CD14-positive monocyte (primary cell): ENCODE measurements around the gene LACTBL1. TPM values are rescaled to one million over a fixed set of nuclear protein-coding genes. Genes with fewer than 3 reads are reported as not detected.
"Not testable (repeated sequence)": the region's sequence is repeated elsewhere in the genome, so short reads cannot be mapped to it uniquely, and the experiment has no call there.

Experiments used
- DNase-seq, 3 donors: peaks; one replicate each; pipeline ENCODE4 v3.0.0-alpha.2; 2011 to 2022
- H2AFZ ChIP-seq: 2 replicates; pipeline ENCODE4 v1.6.0; 2012; ENCODE audit warnings: mild to moderate bottlenecking, low read depth, low read length, inconsistent platforms; ENCODE audit not compliant: insufficient read depth, poor library complexity, severe bottlenecking
- H3K27ac ChIP-seq, 2 donors: 1 replicate in 1 of 2; 2 replicates in 1 of 2; pipeline ENCODE4 v1.5.1; 2012 to 2013; ENCODE audit warnings: low read length in 2 of 2, control low read depth in 1 of 2, inconsistent platforms in 1 of 2, low read depth in 1 of 2, mild to moderate bottlenecking in 1 of 2
- H3K27me3 ChIP-seq, 2 donors: one replicate each; pipeline versions ENCODE4 v1.6.0 to v1.6.1; 2011 to 2013; ENCODE audit warnings: low read length in 2 of 2; ENCODE audit not compliant: control insufficient read depth in 2 of 2, insufficient read depth in 2 of 2
- H3K36me3 ChIP-seq, 2 donors: replicated peaks in 1 of 2; 1 replicate in 1 of 2; 2 replicates in 1 of 2; pipeline versions ENCODE4 v1.5.1 to v1.6.1; 2012 to 2013; ENCODE audit warnings: low read length in 2 of 2, control low read depth in 1 of 2, inconsistent platforms in 1 of 2, mild to moderate bottlenecking in 1 of 2; ENCODE audit not compliant: insufficient read depth in 2 of 2, control insufficient read depth in 1 of 2
- H3K4me1 ChIP-seq, 2 donors: 1 replicate in 1 of 2; 2 replicates in 1 of 2; pipeline versions ENCODE4 v1.5.1 to v1.6.1; 2012 to 2013; ENCODE audit warnings: low read length in 2 of 2, control low read depth in 1 of 2, inconsistent platforms in 1 of 2, mild to moderate bottlenecking in 1 of 2, moderate library complexity in 1 of 2; ENCODE audit not compliant: insufficient read depth in 2 of 2, control insufficient read depth in 1 of 2
- H3K4me2 ChIP-seq: replicated peaks from 2 replicates; pipeline ENCODE3; 2012; ENCODE audit warnings: low read length, moderate library complexity, mild to moderate bottlenecking; ENCODE audit not compliant: poor library complexity, severe bottlenecking; ENCODE audit errors: extremely low read depth
- H3K4me3 ChIP-seq, 3 experiments: fragments of 200-600 bp in 1 of 3; sonication (generic) in 1 of 3; replicated peaks in 1 of 3; 1 replicate in 2 of 3; 2 replicates in 1 of 3; pipeline ENCODE4 v1.5.1; 2011 to 2013; ENCODE audit warnings: low read length in 3 of 3, mild to moderate bottlenecking in 3 of 3, control low read depth in 2 of 3, low read depth in 2 of 3, inconsistent platforms in 1 of 3, moderate library complexity in 1 of 3
- H3K79me2 ChIP-seq: 2 replicates; pipeline ENCODE4 v1.6.0; 2012; ENCODE audit warnings: mild to moderate bottlenecking, control low read depth, inconsistent platforms, low read length, moderate library complexity; ENCODE audit not compliant: insufficient read depth
- H3K9ac ChIP-seq: 2 replicates; pipeline ENCODE4 v1.6.0; 2017; ENCODE audit warnings: low read length, mild to moderate bottlenecking; ENCODE audit not compliant: insufficient read depth, poor library complexity, severe bottlenecking
- H3K9me3 ChIP-seq, 2 donors: replicated peaks in 1 of 2; 1 replicate in 1 of 2; 2 replicates in 1 of 2; pipeline versions ENCODE4 v1.5.1 to v1.6.1; 2012 to 2013; ENCODE audit warnings: low read length in 2 of 2, control low read depth in 1 of 2; ENCODE audit not compliant: control insufficient read depth in 1 of 2, insufficient read depth in 1 of 2
- H4K20me1 ChIP-seq: 2 replicates; pipeline ENCODE4 v1.6.0; 2012; ENCODE audit warnings: mild to moderate bottlenecking, low read length, control low read depth, moderate library complexity; ENCODE audit not compliant: insufficient read depth
- H3K27ac Mint-ChIP-seq, 7 donors: one replicate each; pipeline ENCODE4 v1.8.0; 2020; ENCODE audit warnings: mild to moderate bottlenecking in 7 of 7, mixed read lengths in 7 of 7, moderate library complexity in 6 of 7, inconsistent platforms in 2 of 7
- H3K27me3 Mint-ChIP-seq, 3 donors: one replicate each; pipeline ENCODE4 v1.8.0; 2021 to 2022; ENCODE audit warnings: low read depth in 3 of 3, mild to moderate bottlenecking in 3 of 3, mixed read lengths in 3 of 3, moderate library complexity in 3 of 3, inconsistent platforms in 1 of 3
- H3K36me3 Mint-ChIP-seq, 2 donors: one replicate each; pipeline ENCODE4 v1.8.0; 2020; ENCODE audit warnings: mixed read lengths in 2 of 2, inconsistent platforms in 1 of 2, mild to moderate bottlenecking in 1 of 2
- H3K4me1 Mint-ChIP-seq: one replicate; pipeline ENCODE4 v1.8.0; 2020; ENCODE audit warnings: mild to moderate bottlenecking, mixed read lengths
- H3K4me3 Mint-ChIP-seq, 2 donors: one replicate each; pipeline ENCODE4 v1.8.0; 2020; ENCODE audit warnings: mild to moderate bottlenecking in 2 of 2, mixed read lengths in 2 of 2, moderate library complexity in 1 of 2
- H3K9me3 Mint-ChIP-seq, 7 donors: one replicate each; pipeline ENCODE4 v1.8.0; 2020 to 2022; ENCODE audit warnings: mixed read lengths in 7 of 7, mild to moderate bottlenecking in 6 of 7, moderate library complexity in 6 of 7, inconsistent platforms in 2 of 7
- WGBS: methylation state at CpG from one replicate; pipeline ENCODE4 v1.1.5; 2013; ENCODE audit warnings: missing lambda C conversion rate; ENCODE audit not compliant: insufficient coverage; 5-methylcytosine and 5-hydroxymethylcytosine counted together
- intact Hi-C, 2 donors: fragments of 100-400 bp; cut with micrococcal nuclease; formaldehyde crosslinking; loops; one replicate each; pipeline versions ENCODE4 v1.15.0 to v1.15.1; 2023
- polyA plus RNA-seq, 3 donors: library from polyadenylated mRNA; depleted of rRNA in 1 of 3; unstranded in 2 of 3; stranded (reverse) in 1 of 3; fragments of 300-500 nt in 2 of 3; fragments of >200 nt in 1 of 3; fragmentation: Illumina TruSeq in 2 of 3; gene quantifications; 1 replicate in 2 of 3; 2 replicates in 1 of 3; pipeline ENCODE4 v1.2.3, GENCODE V29; 2012 to 2021
- TF ChIP-seq, protein P1 (sequence below): fragments of 200-600 bp; IDR thresholded peaks from one replicate; pipeline ENCODE4 v1.8.0; 2022; ENCODE audit warnings: antibody characterized with exemption, mild to moderate bottlenecking

Gene LACTBL1
- polyA plus RNA-seq, 3 donors, result not detected

DNA sequence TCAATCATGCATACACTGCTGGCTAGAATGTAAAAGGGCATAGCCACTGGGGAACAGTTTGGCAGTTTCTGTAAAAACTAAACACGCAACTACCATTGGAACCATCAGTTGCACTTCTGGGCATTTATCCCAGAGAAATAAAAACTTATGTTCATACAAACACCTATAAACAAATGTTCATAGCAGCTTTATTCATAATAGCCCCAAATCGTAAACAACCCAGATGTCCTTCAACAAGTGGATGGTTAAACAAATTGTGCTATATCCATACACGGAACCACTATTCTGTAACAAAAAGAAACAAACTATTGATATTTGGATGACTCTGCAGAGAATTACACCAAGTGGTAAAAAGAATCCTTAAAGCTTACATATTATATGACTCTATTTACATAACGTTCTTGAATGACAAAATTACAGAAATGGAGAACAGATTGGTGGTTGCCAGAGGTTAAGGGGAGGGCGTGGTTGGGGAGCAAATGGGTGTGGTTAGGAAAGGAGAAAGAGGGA, 22.8 kb downstream of the LACTBL1 start:
- no peak overlapping the region for H3K4me3 ChIP-seq
- no CpG with 5 or more reads among the region's 5 CpGs for WGBS

DNA sequence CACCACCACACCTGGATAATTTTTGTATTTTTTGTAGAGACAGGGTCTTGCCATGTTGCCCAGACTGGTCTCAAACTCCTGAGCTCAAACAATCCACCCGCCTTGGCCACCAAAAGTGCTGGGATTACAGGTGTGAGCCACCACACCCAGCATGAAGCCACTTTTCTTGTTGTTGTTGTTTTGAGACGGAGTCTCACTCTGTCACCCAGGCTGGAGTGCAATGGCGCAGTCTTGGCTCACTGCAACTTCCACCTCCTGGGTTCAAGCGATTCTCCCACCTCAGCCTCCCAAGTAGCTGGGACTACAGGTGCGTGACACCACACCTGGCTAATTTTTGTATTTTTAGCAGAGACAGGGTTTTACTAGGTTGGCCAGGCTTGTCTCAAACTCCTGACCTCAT, 27.5 kb downstream of the LACTBL1 start:
- H3K4me1 ChIP-seq, H3K4me2 ChIP-seq, H2AFZ ChIP-seq, H3K9ac ChIP-seq, H3K27ac ChIP-seq, H3K4me1 Mint-ChIP-seq, intact Hi-C loops, H3K36me3 Mint-ChIP-seq, H3K4me3 ChIP-seq, H3K27me3 ChIP-seq, H3K9me3 ChIP-seq, H3K36me3 ChIP-seq, H3K79me2 ChIP-seq, DNase-seq, H3K4me3 Mint-ChIP-seq, H4K20me1 ChIP-seq: not testable (repeated sequence)
- Mint-ChIP-seq H3K27ac (peak overlapping the region in 1 of 7 donors; percentile 71), H3K9me3 (peaks cover 4 to 21% (median 14%) of the 10 kb centered on the region in 7 donors), H3K27me3 (peaks cover 12 to 38% (median 35%) of the 10 kb centered on the region in 3 donors)
- 87% methylated on average over 4 of the region's 5 CpGs for WGBS

More for the DNA sequence above, 22.8 kb downstream of the LACTBL1 start:
- Histone ChIP-seq H3K36me3 (no peaks in the 10 kb centered on the region), H3K27ac (no peak overlapping the region), H2AFZ (no peak overlapping the region), H3K79me2 (no peaks in the 10 kb centered on the region), H3K9ac (no peak overlapping the region), H3K4me2 (no peak overlapping the region), H3K27me3 (peaks cover 13 to 39% of the 10 kb centered on the region in 2 donors), H3K4me1 (no peaks in the 10 kb centered on the region), H3K9me3 (peaks cover 0 to 4% of the 10 kb centered on the region in 2 donors), H4K20me1 (no peaks in the 10 kb centered on the region)
- DNase-seq, result no peak
- intact Hi-C loops, result no loop called here
- Mint-ChIP-seq H3K27ac (no peak overlapping the region), H3K36me3 (no peaks in the 10 kb centered on the region), H3K27me3 (peaks cover 47 to 66% (median 64%) of the 10 kb centered on the region in 3 donors), H3K4me3 (no peak overlapping the region), H3K4me1 (no peaks in the 10 kb centered on the region), H3K9me3 (peaks cover 0 to 7% (median 0%) of the 10 kb centered on the region in 7 donors)
- TF ChIP-seq, protein P1, sequence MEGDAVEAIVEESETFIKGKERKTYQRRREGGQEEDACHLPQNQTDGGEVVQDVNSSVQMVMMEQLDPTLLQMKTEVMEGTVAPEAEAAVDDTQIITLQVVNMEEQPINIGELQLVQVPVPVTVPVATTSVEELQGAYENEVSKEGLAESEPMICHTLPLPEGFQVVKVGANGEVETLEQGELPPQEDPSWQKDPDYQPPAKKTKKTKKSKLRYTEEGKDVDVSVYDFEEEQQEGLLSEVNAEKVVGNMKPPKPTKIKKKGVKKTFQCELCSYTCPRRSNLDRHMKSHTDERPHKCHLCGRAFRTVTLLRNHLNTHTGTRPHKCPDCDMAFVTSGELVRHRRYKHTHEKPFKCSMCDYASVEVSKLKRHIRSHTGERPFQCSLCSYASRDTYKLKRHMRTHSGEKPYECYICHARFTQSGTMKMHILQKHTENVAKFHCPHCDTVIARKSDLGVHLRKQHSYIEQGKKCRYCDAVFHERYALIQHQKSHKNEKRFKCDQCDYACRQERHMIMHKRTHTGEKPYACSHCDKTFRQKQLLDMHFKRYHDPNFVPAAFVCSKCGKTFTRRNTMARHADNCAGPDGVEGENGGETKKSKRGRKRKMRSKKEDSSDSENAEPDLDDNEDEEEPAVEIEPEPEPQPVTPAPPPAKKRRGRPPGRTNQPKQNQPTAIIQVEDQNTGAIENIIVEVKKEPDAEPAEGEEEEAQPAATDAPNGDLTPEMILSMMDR, result no peak
